ENCODE measurements around the gene DND1. TPM values are rescaled to one million over a fixed set of nuclear protein-coding genes. Genes with fewer than 3 reads are reported as not detected.
A peak's percentile ranks its signal among the peaks of the same experiment; 100 is the strongest.
"Not testable (repeated sequence)": the region's sequence is repeated elsewhere in the genome, so short reads cannot be mapped to it uniquely, and the experiment has no call there.

Gene DND1
- not detected for polyA plus RNA-seq (ENCODE audit: insufficient read length)

GRCh38 chr5:140673187-140673976 lies at the start of gene DND1:
Gene DND1, minus strand, starts transcription at chr5:140673576. Its CDS starts 34 bp downstream, at chr5:140673542.
- no peak for DNase-seq

- DNase-seq, result not testable (repeated sequence)
These were observed 48.0 kb upstream of the DND1 start for GRCh38 chr5:140721395-140721794.

- not testable (repeated sequence) for DNase-seq
These were observed 47.4 kb upstream of the DND1 start for GRCh38 chr5:140720738-140721137.

GRCh38 chr5:140718266-140718592 lies 44.9 kb upstream of the DND1 start:
- DNase-seq, result no peak

GRCh38 chr5:140716238-140716637 lies 42.9 kb upstream of the DND1 start:
- DNase-seq, result not testable (repeated sequence)

GRCh38 chr5:140713562-140714094 lies 40.3 kb upstream of the DND1 start:
- DNase-seq, result no peak

GRCh38 chr5:140711794-140712193 lies 38.4 kb upstream of the DND1 start:
- DNase-seq, result no peak

GRCh38 chr5:140710899-140711552 lies 37.6 kb upstream of the DND1 start:
- DNase-seq, result peak; percentile 82

- DNase-seq, result not testable (repeated sequence)
These were observed 35.4 kb upstream of the DND1 start for GRCh38 chr5:140708787-140709186.

- no peak for DNase-seq
These were observed 34.4 kb upstream of the DND1 start for GRCh38 chr5:140707812-140708211.

GRCh38 chr5:140700177-140701144 lies 27.1 kb upstream of the DND1 start, which contains the start of gene ZMAT2:
Gene ZMAT2, plus strand, starts transcription at chr5:140700447. Its CDS starts 14 bp downstream, at chr5:140700461.
- peak; percentile 94 for DNase-seq

- no peak for DNase-seq
These were observed 23.6 kb upstream of the DND1 start for GRCh38 chr5:140696891-140697492.

- no peak for DNase-seq
These were observed 20.9 kb upstream of the DND1 start for GRCh38 chr5:140694276-140694675.

GRCh38 chr5:140690941-140691924 lies 17.9 kb upstream of the DND1 start, which contains the start of the genes HARS1 and HARS2:
Gene HARS1, minus strand, starts transcription at chr5:140691370. Its CDS starts 66 bp downstream, at chr5:140691304.
Gene HARS2, plus strand, starts transcription at chr5:140691455. Its CDS starts 194 bp downstream, at chr5:140691649.
- DNase-seq, result peak; percentile 90

GRCh38 chr5:140690376-140690932 lies 17.1 kb upstream of the DND1 start:
- DNase-seq, result no peak

GRCh38 chr5:140678993-140679392 lies 5.6 kb upstream of the DND1 start:
- DNase-seq, result no peak

- DNase-seq, result no peak
These were observed 4.6 kb upstream of the DND1 start for GRCh38 chr5:140677947-140678346.

- DNase-seq, result no peak
These were observed 1.3 kb upstream of the DND1 start for GRCh38 chr5:140674629-140675028.

GRCh38 chr5:140674211-140674610 lies 835 bp upstream of the DND1 start:
- no peak for DNase-seq
